ENCODE data around the gene CPEB3. TPM values are rescaled to one million over a fixed set of nuclear protein-coding genes. Genes with fewer than 3 reads are reported as not detected.

The CPEB3 gene
- total RNA-seq, 1 experiment from 2014 or later: 2.4 TPM

DNA sequence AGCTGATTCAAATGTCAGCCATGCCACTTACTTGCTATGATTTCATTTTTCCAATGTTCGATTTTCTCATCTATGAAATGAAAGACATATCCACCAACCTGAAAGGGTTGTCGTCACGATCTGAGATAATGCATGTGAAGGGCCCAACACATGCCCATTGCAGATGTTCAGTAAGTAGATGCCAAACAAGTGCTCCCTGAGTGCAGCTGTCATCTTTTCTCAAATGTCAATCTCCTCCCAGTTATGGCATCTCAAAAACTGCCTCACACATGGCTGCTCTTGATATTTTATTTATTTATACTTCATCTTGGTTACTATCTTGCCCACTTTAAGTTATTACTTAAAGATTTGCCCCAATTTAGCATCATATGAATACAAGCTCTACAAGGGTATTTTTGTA, 16.8 kb downstream of the CPEB3 start:
- CTCF ChIA-PET: no interaction called here
- intact Hi-C loops (cut with micrococcal nuclease; ENCODE audit: unreplicated experiment): no loop called here
- BruUV-seq (replicated peaks): no TSS peak
- POLR2A ChIA-PET: no interaction called here
- DNase-seq (ENCODE audit: low read depth, low spot score) (no peak), ATAC-seq (no peak)
- Histone ChIP-seq H3K4me3 (ENCODE audit: low read depth in 2 of 2, low read length in 2 of 2) (no peak overlapping the region), H3K27me3 (ENCODE audit: control insufficient read depth, insufficient read depth, low read length) (no peaks in the 10 kb centered on the region), H3K4me1 (ENCODE audit: control insufficient read depth, insufficient read depth, low read length) (no peaks in the 10 kb centered on the region), H3K36me3 (ENCODE audit: control insufficient read depth, insufficient read depth, low read length) (no peaks in the 10 kb centered on the region), H3K9me3 (ENCODE audit: control insufficient read depth, insufficient read depth, low read depth, low read length) (no peaks in the 10 kb centered on the region), H3K27ac (ENCODE audit: low read length) (no peak overlapping the region)
- in situ Hi-C loops (cut with HindIII; ENCODE audit: low pct_unique_long_range_greater_than_20kb, low sequenced_read_pairs): no loop called here
- no peak for TF ChIP-seq TCF7L2 (IDR thresholded peaks at IDR 0.05; ENCODE audit: low read depth, low read length)
- TF ChIP-seq, protein P1, sequence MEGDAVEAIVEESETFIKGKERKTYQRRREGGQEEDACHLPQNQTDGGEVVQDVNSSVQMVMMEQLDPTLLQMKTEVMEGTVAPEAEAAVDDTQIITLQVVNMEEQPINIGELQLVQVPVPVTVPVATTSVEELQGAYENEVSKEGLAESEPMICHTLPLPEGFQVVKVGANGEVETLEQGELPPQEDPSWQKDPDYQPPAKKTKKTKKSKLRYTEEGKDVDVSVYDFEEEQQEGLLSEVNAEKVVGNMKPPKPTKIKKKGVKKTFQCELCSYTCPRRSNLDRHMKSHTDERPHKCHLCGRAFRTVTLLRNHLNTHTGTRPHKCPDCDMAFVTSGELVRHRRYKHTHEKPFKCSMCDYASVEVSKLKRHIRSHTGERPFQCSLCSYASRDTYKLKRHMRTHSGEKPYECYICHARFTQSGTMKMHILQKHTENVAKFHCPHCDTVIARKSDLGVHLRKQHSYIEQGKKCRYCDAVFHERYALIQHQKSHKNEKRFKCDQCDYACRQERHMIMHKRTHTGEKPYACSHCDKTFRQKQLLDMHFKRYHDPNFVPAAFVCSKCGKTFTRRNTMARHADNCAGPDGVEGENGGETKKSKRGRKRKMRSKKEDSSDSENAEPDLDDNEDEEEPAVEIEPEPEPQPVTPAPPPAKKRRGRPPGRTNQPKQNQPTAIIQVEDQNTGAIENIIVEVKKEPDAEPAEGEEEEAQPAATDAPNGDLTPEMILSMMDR (IDR thresholded peaks at IDR 0.05): no peak
- no peak for TF ChIP-seq POLR2AphosphoS5 (IDR thresholded peaks at IDR 0.05; ENCODE audit: low read depth, low read length)
- no peak for TF ChIP-seq SIN3A (IDR thresholded peaks at IDR 0.05; ENCODE audit: borderline replicate concordance, insufficient read depth, low read depth, low read length)
- TF ChIP-seq, protein P2, sequence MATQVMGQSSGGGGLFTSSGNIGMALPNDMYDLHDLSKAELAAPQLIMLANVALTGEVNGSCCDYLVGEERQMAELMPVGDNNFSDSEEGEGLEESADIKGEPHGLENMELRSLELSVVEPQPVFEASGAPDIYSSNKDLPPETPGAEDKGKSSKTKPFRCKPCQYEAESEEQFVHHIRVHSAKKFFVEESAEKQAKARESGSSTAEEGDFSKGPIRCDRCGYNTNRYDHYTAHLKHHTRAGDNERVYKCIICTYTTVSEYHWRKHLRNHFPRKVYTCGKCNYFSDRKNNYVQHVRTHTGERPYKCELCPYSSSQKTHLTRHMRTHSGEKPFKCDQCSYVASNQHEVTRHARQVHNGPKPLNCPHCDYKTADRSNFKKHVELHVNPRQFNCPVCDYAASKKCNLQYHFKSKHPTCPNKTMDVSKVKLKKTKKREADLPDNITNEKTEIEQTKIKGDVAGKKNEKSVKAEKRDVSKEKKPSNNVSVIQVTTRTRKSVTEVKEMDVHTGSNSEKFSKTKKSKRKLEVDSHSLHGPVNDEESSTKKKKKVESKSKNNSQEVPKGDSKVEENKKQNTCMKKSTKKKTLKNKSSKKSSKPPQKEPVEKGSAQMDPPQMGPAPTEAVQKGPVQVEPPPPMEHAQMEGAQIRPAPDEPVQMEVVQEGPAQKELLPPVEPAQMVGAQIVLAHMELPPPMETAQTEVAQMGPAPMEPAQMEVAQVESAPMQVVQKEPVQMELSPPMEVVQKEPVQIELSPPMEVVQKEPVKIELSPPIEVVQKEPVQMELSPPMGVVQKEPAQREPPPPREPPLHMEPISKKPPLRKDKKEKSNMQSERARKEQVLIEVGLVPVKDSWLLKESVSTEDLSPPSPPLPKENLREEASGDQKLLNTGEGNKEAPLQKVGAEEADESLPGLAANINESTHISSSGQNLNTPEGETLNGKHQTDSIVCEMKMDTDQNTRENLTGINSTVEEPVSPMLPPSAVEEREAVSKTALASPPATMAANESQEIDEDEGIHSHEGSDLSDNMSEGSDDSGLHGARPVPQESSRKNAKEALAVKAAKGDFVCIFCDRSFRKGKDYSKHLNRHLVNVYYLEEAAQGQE (IDR thresholded peaks at IDR 0.05; ENCODE audit: insufficient read depth in 1 of 2, low read depth in 2 of 2, low read length in 1 of 2): no peak

DNA sequence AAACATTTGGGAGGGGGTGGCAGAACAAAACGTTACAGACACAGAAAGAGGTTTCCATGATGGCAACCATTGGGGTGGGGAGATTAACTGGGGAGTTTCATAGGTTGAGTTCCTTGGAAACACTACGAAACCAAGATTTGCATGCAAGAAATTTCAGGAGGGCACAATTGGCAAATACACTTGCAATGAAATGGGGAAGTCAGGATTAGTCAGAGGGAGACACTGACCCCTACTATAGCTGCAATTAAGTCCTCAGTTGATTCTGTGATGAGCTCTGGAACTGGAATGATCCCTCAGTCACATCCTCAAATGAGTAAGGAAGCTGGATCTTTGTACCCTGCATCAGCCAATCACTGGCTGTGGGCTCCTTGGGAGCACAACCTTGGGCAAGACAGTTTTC, 22.1 kb downstream of the CPEB3 start:
- Histone ChIP-seq H3K4me3 (ENCODE audit: low read depth in 2 of 2, low read length in 2 of 2) (no peak overlapping the region), H3K36me3 (ENCODE audit: control insufficient read depth, insufficient read depth, low read length) (no peaks in the 10 kb centered on the region), H3K27ac (ENCODE audit: low read length) (no peak overlapping the region), H3K9me3 (ENCODE audit: control insufficient read depth, insufficient read depth, low read depth, low read length) (no peaks in the 10 kb centered on the region), H3K4me1 (ENCODE audit: control insufficient read depth, insufficient read depth, low read length) (no peaks in the 10 kb centered on the region), H3K27me3 (ENCODE audit: control insufficient read depth, insufficient read depth, low read length) (no peaks in the 10 kb centered on the region)
- in situ Hi-C loops (cut with HindIII; ENCODE audit: low pct_unique_long_range_greater_than_20kb, low sequenced_read_pairs) (no loop called here), intact Hi-C loops (cut with micrococcal nuclease; ENCODE audit: unreplicated experiment) (no loop called here)
- TF ChIP-seq TCF7L2 (IDR thresholded peaks at IDR 0.05; ENCODE audit: low read depth, low read length): no peak
- POLR2A ChIA-PET: no interaction called here
- no TSS peak for BruUV-seq (replicated peaks)
- no peak for ATAC-seq
- CTCF ChIA-PET: interaction anchor here (0.6 kb wide), 1 partner anchor 1173 kb away, joined by 4 read pairs; no protein-coding TSS in a partner anchor
- no peak for DNase-seq (ENCODE audit: low read depth, low spot score)

DNA sequence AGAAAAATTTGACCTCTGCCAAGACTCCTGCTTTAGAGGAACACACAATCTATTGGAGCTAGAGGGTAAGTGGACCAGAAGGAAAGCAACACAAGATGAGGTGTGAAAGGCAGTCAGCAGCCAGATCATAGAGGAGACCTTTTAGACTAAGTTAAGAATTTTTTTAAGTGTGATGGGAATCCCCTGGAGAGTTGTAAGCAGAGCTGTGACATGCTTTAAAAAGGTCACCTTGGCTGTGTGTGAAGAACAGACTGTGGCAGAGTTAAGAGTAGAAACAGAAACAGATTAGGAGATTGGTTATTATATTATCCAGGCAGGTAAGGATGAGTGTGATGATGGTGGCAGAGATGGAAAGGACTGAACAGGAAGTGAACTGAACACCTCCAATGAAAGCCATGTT, 23.5 kb downstream of the CPEB3 start:
- no TSS peak for BruUV-seq (replicated peaks)
- H3K27ac ChIP-seq (ENCODE audit: low read length): no peak overlapping the region
- intact Hi-C loops (cut with micrococcal nuclease; ENCODE audit: unreplicated experiment): no loop called here
- no peaks in the 10 kb centered on the region for H3K4me1 ChIP-seq (ENCODE audit: control insufficient read depth, insufficient read depth, low read length)
- in situ Hi-C loops (cut with HindIII; ENCODE audit: low pct_unique_long_range_greater_than_20kb, low sequenced_read_pairs): no loop called here
- H3K4me3 ChIP-seq (ENCODE audit: low read depth in 2 of 2, low read length in 2 of 2): no peak overlapping the region
- no peaks in the 10 kb centered on the region for H3K9me3 ChIP-seq (ENCODE audit: control insufficient read depth, insufficient read depth, low read depth, low read length)
- CTCF ChIA-PET: interaction anchor here (0.7 kb wide), 1 partner anchor 971 kb away, joined by 3 read pairs; no protein-coding TSS in a partner anchor
- POLR2A ChIA-PET: interaction anchor here (0.6 kb wide), 1 partner anchor 111 kb away, joined by 8 read pairs; no protein-coding TSS in a partner anchor
- no peak for ATAC-seq
- DNase-seq (ENCODE audit: low read depth, low spot score): no peak
- TF ChIP-seq, protein P2 (IDR thresholded peaks at IDR 0.05; ENCODE audit: insufficient read depth in 1 of 2, low read depth in 2 of 2, low read length in 1 of 2): no peak
- TF ChIP-seq, protein P1 (IDR thresholded peaks at IDR 0.05): no peak
- no peak for TF ChIP-seq TCF7L2 (IDR thresholded peaks at IDR 0.05; ENCODE audit: low read depth, low read length)
- TF ChIP-seq SIN3A (IDR thresholded peaks at IDR 0.05; ENCODE audit: borderline replicate concordance, insufficient read depth, low read depth, low read length): no peak
- TF ChIP-seq POLR2AphosphoS5 (IDR thresholded peaks at IDR 0.05; ENCODE audit: low read depth, low read length): no peak
- no peaks in the 10 kb centered on the region for H3K36me3 ChIP-seq (ENCODE audit: control insufficient read depth, insufficient read depth, low read length)
- H3K27me3 ChIP-seq (ENCODE audit: control insufficient read depth, insufficient read depth, low read length): no peaks in the 10 kb centered on the region
